Measurements from ENCODE around the gene VCL. TPM values are rescaled to one million over a fixed set of nuclear protein-coding genes. Genes with fewer than 3 reads are reported as not detected.

The VCL gene
- total and polyA plus RNA-seq, 9 of the 15 experiments (the other 6 are each of a cell fraction or from before 2014, with no cell fraction given), result 29.8 to 186 (median 76.4) TPM

GRCh38 chr10:73998929-73999691 is 1.2 kb downstream of the VCL start (continued):
- TF ChIP-seq MCM7 (IDR thresholded peaks at IDR 0.05), result no peak
- no peak for TF ChIP-seq SRSF9 (IDR thresholded peaks at IDR 0.05; ENCODE audit: borderline replicate concordance, low read depth, low read length)
- TF ChIP-seq, protein P1, sequence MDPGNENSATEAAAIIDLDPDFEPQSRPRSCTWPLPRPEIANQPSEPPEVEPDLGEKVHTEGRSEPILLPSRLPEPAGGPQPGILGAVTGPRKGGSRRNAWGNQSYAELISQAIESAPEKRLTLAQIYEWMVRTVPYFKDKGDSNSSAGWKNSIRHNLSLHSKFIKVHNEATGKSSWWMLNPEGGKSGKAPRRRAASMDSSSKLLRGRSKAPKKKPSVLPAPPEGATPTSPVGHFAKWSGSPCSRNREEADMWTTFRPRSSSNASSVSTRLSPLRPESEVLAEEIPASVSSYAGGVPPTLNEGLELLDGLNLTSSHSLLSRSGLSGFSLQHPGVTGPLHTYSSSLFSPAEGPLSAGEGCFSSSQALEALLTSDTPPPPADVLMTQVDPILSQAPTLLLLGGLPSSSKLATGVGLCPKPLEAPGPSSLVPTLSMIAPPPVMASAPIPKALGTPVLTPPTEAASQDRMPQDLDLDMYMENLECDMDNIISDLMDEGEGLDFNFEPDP (CRISPR knock-in tag; IDR thresholded peaks at IDR 0.05), result no peak
- TF ChIP-seq RFX7 (CRISPR knock-in tag; IDR thresholded peaks at IDR 0.05), result no peak
- peak; percentile 60; the same call in 1 of the 2 replicates for TF ChIP-seq OTX1 (CRISPR knock-in tag; IDR thresholded peaks at IDR 0.05)
- TF ChIP-seq, protein P2, sequence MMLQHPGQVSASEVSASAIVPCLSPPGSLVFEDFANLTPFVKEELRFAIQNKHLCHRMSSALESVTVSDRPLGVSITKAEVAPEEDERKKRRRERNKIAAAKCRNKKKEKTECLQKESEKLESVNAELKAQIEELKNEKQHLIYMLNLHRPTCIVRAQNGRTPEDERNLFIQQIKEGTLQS (IDR thresholded peaks at IDR 0.05), result peak; percentile 84
- TF ChIP-seq, protein P2 (CRISPR knock-in tag; conservative IDR thresholded peaks at IDR 0.05), result no peak
- TF ChIP-seq, protein P3, sequence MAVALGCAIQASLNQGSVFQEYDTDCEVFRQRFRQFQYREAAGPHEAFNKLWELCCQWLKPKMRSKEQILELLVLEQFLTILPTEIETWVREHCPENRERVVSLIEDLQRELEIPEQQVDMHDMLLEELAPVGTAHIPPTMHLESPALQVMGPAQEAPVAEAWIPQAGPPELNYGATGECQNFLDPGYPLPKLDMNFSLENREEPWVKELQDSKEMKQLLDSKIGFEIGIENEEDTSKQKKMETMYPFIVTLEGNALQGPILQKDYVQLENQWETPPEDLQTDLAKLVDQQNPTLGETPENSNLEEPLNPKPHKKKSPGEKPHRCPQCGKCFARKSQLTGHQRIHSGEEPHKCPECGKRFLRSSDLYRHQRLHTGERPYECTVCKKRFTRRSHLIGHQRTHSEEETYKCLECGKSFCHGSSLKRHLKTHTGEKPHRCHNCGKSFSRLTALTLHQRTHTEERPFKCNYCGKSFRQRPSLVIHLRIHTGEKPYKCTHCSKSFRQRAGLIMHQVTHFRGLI (CRISPR knock-in tag; IDR thresholded peaks at IDR 0.05), result no peak
- no peak for TF ChIP-seq KLF16 (IDR thresholded peaks at IDR 0.05)
- TF ChIP-seq DDX20 (tag; IDR thresholded peaks at IDR 0.05; ENCODE audit: low read depth), result no peak
- peak; percentile 77 for TF ChIP-seq RBM39 (optimal IDR thresholded peaks at IDR 0.05; ENCODE audit: low read depth, low read length)
- TF ChIP-seq CHD4 (IDR thresholded peaks at IDR 0.05; ENCODE audit: insufficient read depth, insufficient replicate concordance, low read depth, low read length, poor library complexity, severe bottlenecking), result no peak
- peak; percentile 15 for TF ChIP-seq POU5F1 (IDR thresholded peaks at IDR 0.05; ENCODE audit: borderline replicate concordance, low read depth, low read length, partially characterized antibody)
- no peak for TF ChIP-seq SMAD2 (IDR thresholded peaks at IDR 0.05; ENCODE audit: low read depth, low read length)
- no peak for TF ChIP-seq ZBED1 (IDR thresholded peaks at IDR 0.05)
- no peak for TF ChIP-seq MECOM (CRISPR knock-in tag; IDR thresholded peaks at IDR 0.05)
- no peak for TF ChIP-seq ZC3H4 (CRISPR knock-in tag; IDR thresholded peaks at IDR 0.05; ENCODE audit: borderline replicate concordance)
- TF ChIP-seq SIN3A (IDR thresholded peaks at IDR 0.05; ENCODE audit: borderline replicate concordance in 2 of 2, control insufficient read depth in 1 of 2, low read depth in 2 of 2, low read length in 2 of 2), result peak; percentile 39 to 62; a peak in 3 of 4 replicates
- no peak for TF ChIP-seq ZNF830 (CRISPR knock-in tag; IDR thresholded peaks at IDR 0.05)
- peak; percentile 78; the same call in 1 of the 2 replicates for TF ChIP-seq JUND (IDR thresholded peaks at IDR 0.05; ENCODE audit: borderline replicate concordance, low read depth, low read length)
- TF ChIP-seq JUND (tag; IDR thresholded peaks at IDR 0.05; ENCODE audit: borderline replicate concordance, low read depth, low read length), result peak; percentile 55; the same call in 2 of the 3 replicates
- peak; percentile 11 for TF ChIP-seq POLR2B (IDR thresholded peaks at IDR 0.05; ENCODE audit: low read depth, partially characterized antibody)
- TF ChIP-seq SMARCA5 (IDR thresholded peaks at IDR 0.05), result no peak

Measured in K562 (cell line).